ENCODE results near the gene WNT7B. TPM values are rescaled to one million over a fixed set of nuclear protein-coding genes. Genes with fewer than 3 reads are reported as not detected.
A peak's percentile ranks its signal among the peaks of the same experiment; 100 is the strongest.

The WNT7B gene
- total RNA-seq (2021; fragmentation: NEBNext Ultra II Directional; extraction: Animal tissue kit (Norgen Biotek cat#: 25700)) = under 1 TPM in 5 of 6 experiments, not detected in 1; 0.07 to 0.14 (median 0.09) TPM
- long read RNA-seq = 0 reads

GRCh38 chr22:45977003-45977411 lies at the start of gene WNT7B:
Gene WNT7B (minus strand): TSS chr22:45977162. CDS start chr22:45976754, 408 bp downstream.
- Mint-ChIP-seq H3K27me3 (ENCODE audit: insufficient read depth) (peaks cover 25% of the 10 kb centered on the region), H3K27ac (no peak within 1 kb of the TSS)

GRCh38 chr22:46025973-46026898 lies 49.3 kb upstream of the WNT7B start:
- DNase-seq = no peak
- no peak for TF ChIP-seq CTCF (IDR thresholded peaks at IDR 0.05)
- H3K27me3 Mint-ChIP-seq (ENCODE audit: insufficient read depth) = peaks cover 13% of the 10 kb centered on the region
- H3K27ac Mint-ChIP-seq = no peak overlapping the region; the same call in 1 of the 2 replicates
- H3K9me3 Mint-ChIP-seq = no peaks in the 10 kb centered on the region
- peaks cover 14% of the 10 kb centered on the region for H3K4me1 Mint-ChIP-seq (ENCODE audit: low read depth)
- H3K36me3 Mint-ChIP-seq (ENCODE audit: low read depth) = no peaks in the 10 kb centered on the region
- H3K4me3 Mint-ChIP-seq = peak overlapping the region; percentile 82

More at GRCh38 chr22:45977003-45977411, at the start of gene WNT7B:
- H3K9me3 Mint-ChIP-seq = no peaks in the 10 kb centered on the region
- no peak for DNase-seq
- H3K4me1 Mint-ChIP-seq (ENCODE audit: low read depth) = peaks cover 7% of the 10 kb centered on the region
- no peaks in the 10 kb centered on the region for H3K36me3 Mint-ChIP-seq (ENCODE audit: low read depth)
- H3K4me3 Mint-ChIP-seq = peak within 1 kb of the TSS; percentile 71
- TF ChIP-seq CTCF (IDR thresholded peaks at IDR 0.05) = no peak

GRCh38 chr22:46025225-46025972 lies 48.4 kb upstream of the WNT7B start:
- Mint-ChIP-seq H3K4me3 (no peak overlapping the region), H3K27ac (no peak overlapping the region), H3K9me3 (no peaks in the 10 kb centered on the region), H3K27me3 (ENCODE audit: insufficient read depth) (peaks cover 13% of the 10 kb centered on the region), H3K36me3 (ENCODE audit: low read depth) (no peaks in the 10 kb centered on the region), H3K4me1 (ENCODE audit: low read depth) (peaks cover 14% of the 10 kb centered on the region)
- TF ChIP-seq CTCF (IDR thresholded peaks at IDR 0.05) = no peak
- no peak for DNase-seq

GRCh38 chr22:46024136-46024840 lies 47.3 kb upstream of the WNT7B start:
- no peak for TF ChIP-seq CTCF (IDR thresholded peaks at IDR 0.05)
- peaks cover 13% of the 10 kb centered on the region for H3K27me3 Mint-ChIP-seq (ENCODE audit: insufficient read depth)

GRCh38 chr22:46023558-46023981 lies 46.6 kb upstream of the WNT7B start:
- no peak overlapping the region for H3K4me3 Mint-ChIP-seq
- H3K36me3 Mint-ChIP-seq (ENCODE audit: low read depth) = no peaks in the 10 kb centered on the region
- DNase-seq = no peak
- no peak overlapping the region for H3K27ac Mint-ChIP-seq
- H3K9me3 Mint-ChIP-seq = no peaks in the 10 kb centered on the region
- peaks cover 13% of the 10 kb centered on the region for H3K27me3 Mint-ChIP-seq (ENCODE audit: insufficient read depth)
- H3K4me1 Mint-ChIP-seq (ENCODE audit: low read depth) = peaks cover 26% of the 10 kb centered on the region
- no peak for TF ChIP-seq CTCF (IDR thresholded peaks at IDR 0.05)

More at GRCh38 chr22:46024136-46024840, 47.3 kb upstream of the WNT7B start:
- no peak overlapping the region for H3K4me3 Mint-ChIP-seq
- no peak for DNase-seq
- no peaks in the 10 kb centered on the region for H3K36me3 Mint-ChIP-seq (ENCODE audit: low read depth)
- H3K9me3 Mint-ChIP-seq = no peaks in the 10 kb centered on the region
- no peak overlapping the region for H3K27ac Mint-ChIP-seq
- peaks cover 19% of the 10 kb centered on the region for H3K4me1 Mint-ChIP-seq (ENCODE audit: low read depth)
